Ishikawa (cell line): Measurements from ENCODE around the gene GOLGA6L2.

Source experiments
- CEBPB ChIP-seq: IDR thresholded peaks from 2 replicates; pipeline ENCODE4 v1.6.1; 2012
- CREB1 ChIP-seq: IDR thresholded peaks from 2 replicates; pipeline ENCODE4 v1.6.1; 2012; ENCODE audit warnings: low read depth
- EGR1 ChIP-seq: IDR thresholded peaks from 2 replicates; pipeline ENCODE4 v1.6.1; 2012
- EP300 ChIP-seq: IDR thresholded peaks from 2 replicates; pipeline ENCODE4 v1.6.1; 2012; ENCODE audit warnings: borderline replicate concordance
- FOXM1 ChIP-seq: IDR thresholded peaks from 2 replicates; pipeline ENCODE4 v1.6.1; 2012; ENCODE audit warnings: low read depth, borderline replicate concordance
- MAX ChIP-seq: IDR thresholded peaks from 2 replicates; pipeline ENCODE4 v1.6.1; 2012
- NFIC ChIP-seq: IDR thresholded peaks from 2 replicates; pipeline ENCODE4 v1.6.1; 2012
- RAD21 ChIP-seq: IDR thresholded peaks from 2 replicates; pipeline ENCODE4 v1.6.1; 2012; ENCODE audit warnings: low read depth
- REST ChIP-seq: IDR thresholded peaks from 2 replicates; pipeline ENCODE4 v1.6.1; 2012; ENCODE audit warnings: low read depth, mild to moderate bottlenecking
- TAF1 ChIP-seq: IDR thresholded peaks from 2 replicates; pipeline ENCODE4 v1.6.1; 2012; ENCODE audit warnings: low read depth, mild to moderate bottlenecking
- TCF12 ChIP-seq: IDR thresholded peaks from 2 replicates; pipeline ENCODE4 v1.6.1; 2012; ENCODE audit warnings: low read depth
- TEAD4 ChIP-seq: IDR thresholded peaks from 2 replicates; pipeline ENCODE4 v1.6.1; 2012
- USF1 ChIP-seq: IDR thresholded peaks from 2 replicates; pipeline ENCODE4 v1.6.1; 2012
- YY1 ChIP-seq: IDR thresholded peaks from 2 replicates; pipeline ENCODE4 v1.6.1; 2012; ENCODE audit warnings: low read depth
- ZBTB7A ChIP-seq: IDR thresholded peaks from 2 replicates; pipeline ENCODE4 v1.6.1; 2012; ENCODE audit warnings: low read depth

The GOLGA6L2 gene

GRCh38 chr15:23403550-23403949 is 43.5 kb downstream of the GOLGA6L2 start:
- TF ChIP-seq TAF1 (no peak), RAD21 (no peak), TEAD4 (no peak)

- no peak for TF ChIP-seq RAD21
- no peak for TF ChIP-seq MAX
- TF ChIP-seq TAF1, result no peak
- TF ChIP-seq USF1, result no peak
- no peak for TF ChIP-seq YY1
- TF ChIP-seq FOXM1, result no peak
- no peak for TF ChIP-seq CEBPB
- no peak for TF ChIP-seq NFIC
- TF ChIP-seq TCF12, result no peak
- no peak for TF ChIP-seq ZBTB7A
- TF ChIP-seq CREB1, result no peak
- no peak for TF ChIP-seq EP300
These were observed 44.5 kb downstream of the GOLGA6L2 start for GRCh38 chr15:23402544-23402943.

- no peak for TF ChIP-seq YY1
- TF ChIP-seq REST, result no peak
- no peak for TF ChIP-seq TEAD4
- TF ChIP-seq NFIC, result no peak
These were observed 44.9 kb downstream of the GOLGA6L2 start for GRCh38 chr15:23402140-23402539.

GRCh38 chr15:23401627-23402026 is 45.4 kb downstream of the GOLGA6L2 start:
- TF ChIP-seq YY1 (no peak), EP300 (no peak), CEBPB (no peak), FOXM1 (no peak), CREB1 (no peak), ZBTB7A (no peak), EGR1 (no peak), RAD21 (no peak), NFIC (no peak), REST (no peak), TCF12 (no peak), MAX (no peak), TAF1 (no peak), TEAD4 (no peak), USF1 (no peak)

GRCh38 chr15:23397779-23398178 is 49.3 kb downstream of the GOLGA6L2 start:
- TF ChIP-seq REST (no peak), CEBPB (no peak), TCF12 (no peak), NFIC (no peak), FOXM1 (no peak), MAX (no peak), YY1 (no peak), EP300 (no peak), TEAD4 (no peak), RAD21 (no peak), TAF1 (no peak), USF1 (no peak), CREB1 (no peak), ZBTB7A (no peak), EGR1 (no peak)
